Tibial artery (tissue), 4 donors: ENCODE results near the gene C19orf44.

ENCODE experiments used
- DNase-seq, 2 donors: peaks; one replicate each; pipeline ENCODE4 v3.0.0-alpha.2; 2019
- H3K27ac ChIP-seq, 2 donors: fragments of 200-600 bp; sonication (generic) in 1 of 2; 1 replicate in 1 of 2; 2 replicates in 1 of 2; pipeline ENCODE4 v1.5.1; 2018 to 2019; ENCODE audit warnings: mild to moderate bottlenecking in 1 of 2
- H3K27me3 ChIP-seq, 2 donors: fragments of 200-600 bp; sonication (generic) in 1 of 2; one replicate each; pipeline versions ENCODE4 v1.5.1 to v1.6.0; 2016 to 2019
- H3K36me3 ChIP-seq, 3 donors: fragments of 200-600 bp; sonication (generic) in 2 of 3; one replicate each; pipeline ENCODE4 v1.5.1; 2016 to 2019; ENCODE audit warnings: mild to moderate bottlenecking in 2 of 3
- H3K4me1 ChIP-seq, 4 donors: fragments of 200-600 bp; sonication (generic) in 2 of 4; 1 replicate in 3 of 4; 2 replicates in 1 of 4; pipeline ENCODE4 v1.5.1; 2016 to 2019
- H3K4me3 ChIP-seq, 2 donors: fragments of 200-600 bp; sonication (generic) in 1 of 2; 1 replicate in 1 of 2; 2 replicates in 1 of 2; pipeline ENCODE4 v1.5.1; 2018 to 2019; ENCODE audit warnings: mild to moderate bottlenecking in 2 of 2
- H3K9me3 ChIP-seq, 3 donors: fragments of 200-600 bp; sonication (generic) in 1 of 3; one replicate each; pipeline ENCODE4 v1.5.1; 2016 to 2019
- intact Hi-C: fragments of 100-400 bp; cut with DNase I; formaldehyde crosslinking; loops from one replicate; pipeline ENCODE4 v1.15.0; 2023; ENCODE audit warnings: low total_unique reads
- TF ChIP-seq, protein P1 (sequence below), 2 experiments: fragments of 200-600 bp in 1 of 2; fragments of 450-650 bp in 1 of 2; IDR thresholded peaks; one replicate each; pipeline ENCODE4 v1.5.1; 2017 to 2019; ENCODE audit warnings: antibody characterized with exemption in 2 of 2, mild to moderate bottlenecking in 1 of 2, moderate library complexity in 1 of 2

C19orf44 gene

GRCh38 chr19:16527334-16527935 lies 31.2 kb downstream of the C19orf44 start:
- Histone ChIP-seq H3K27ac (no peak overlapping the region), H3K4me1 (no peaks in the 10 kb centered on the region), H3K36me3 (peaks cover 97 to 100% (median 99%) of the 10 kb centered on the region in 3 donors), H3K4me3 (no peak overlapping the region), H3K27me3 (no peaks in the 10 kb centered on the region), H3K9me3 (no peaks in the 10 kb centered on the region)
- intact Hi-C loops, result no loop called here
- no peak for DNase-seq
- TF ChIP-seq, protein P1, sequence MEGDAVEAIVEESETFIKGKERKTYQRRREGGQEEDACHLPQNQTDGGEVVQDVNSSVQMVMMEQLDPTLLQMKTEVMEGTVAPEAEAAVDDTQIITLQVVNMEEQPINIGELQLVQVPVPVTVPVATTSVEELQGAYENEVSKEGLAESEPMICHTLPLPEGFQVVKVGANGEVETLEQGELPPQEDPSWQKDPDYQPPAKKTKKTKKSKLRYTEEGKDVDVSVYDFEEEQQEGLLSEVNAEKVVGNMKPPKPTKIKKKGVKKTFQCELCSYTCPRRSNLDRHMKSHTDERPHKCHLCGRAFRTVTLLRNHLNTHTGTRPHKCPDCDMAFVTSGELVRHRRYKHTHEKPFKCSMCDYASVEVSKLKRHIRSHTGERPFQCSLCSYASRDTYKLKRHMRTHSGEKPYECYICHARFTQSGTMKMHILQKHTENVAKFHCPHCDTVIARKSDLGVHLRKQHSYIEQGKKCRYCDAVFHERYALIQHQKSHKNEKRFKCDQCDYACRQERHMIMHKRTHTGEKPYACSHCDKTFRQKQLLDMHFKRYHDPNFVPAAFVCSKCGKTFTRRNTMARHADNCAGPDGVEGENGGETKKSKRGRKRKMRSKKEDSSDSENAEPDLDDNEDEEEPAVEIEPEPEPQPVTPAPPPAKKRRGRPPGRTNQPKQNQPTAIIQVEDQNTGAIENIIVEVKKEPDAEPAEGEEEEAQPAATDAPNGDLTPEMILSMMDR (IDR thresholded peaks at IDR 0.05), result no peak

DNA sequence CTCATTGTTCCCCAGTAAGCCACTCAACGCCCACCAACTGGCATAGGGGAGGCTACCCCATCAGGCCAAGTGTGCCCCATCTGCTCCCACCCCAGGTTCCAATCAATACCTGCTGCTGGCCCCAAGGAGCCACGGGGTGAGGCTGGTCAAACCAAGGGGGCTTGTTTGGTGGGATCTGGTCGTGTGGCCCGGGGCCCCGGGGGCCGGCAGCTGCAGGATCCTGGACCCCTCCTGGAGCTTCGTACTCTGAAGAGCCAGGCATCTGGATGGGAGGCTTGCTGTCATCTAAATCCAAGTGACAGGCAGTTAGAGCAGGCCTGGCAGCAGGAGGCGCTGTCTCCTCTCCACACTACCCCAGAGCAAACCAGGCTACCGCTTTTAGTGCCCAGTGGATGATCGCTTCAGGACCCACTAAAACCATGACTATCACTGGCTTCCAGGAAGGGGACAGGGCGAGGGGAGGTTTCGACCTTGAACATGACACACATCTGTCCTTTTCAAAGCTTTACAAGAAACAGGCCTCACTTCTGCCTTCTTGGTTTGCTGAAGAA lies 31.9 kb downstream of the C19orf44 start:
- DNase-seq, result no peak

GRCh38 chr19:16529466-16530144 lies 33.4 kb downstream of the C19orf44 start:
- Histone ChIP-seq H3K4me3 (no peak overlapping the region), H3K4me1 (no peaks in the 10 kb centered on the region), H3K36me3 (peaks cover 97 to 100% (median 98%) of the 10 kb centered on the region in 3 donors), H3K27me3 (no peaks in the 10 kb centered on the region), H3K9me3 (no peaks in the 10 kb centered on the region), H3K27ac (no peak overlapping the region)
- DNase-seq, result no peak
- TF ChIP-seq, protein P1 (IDR thresholded peaks at IDR 0.05), result no peak
- intact Hi-C loops, result no loop called here

More for the DNA sequence above, 31.9 kb downstream of the C19orf44 start:
- no peaks in the 10 kb centered on the region for H3K4me1 ChIP-seq
- H3K27ac ChIP-seq, result no peak overlapping the region
- no peaks in the 10 kb centered on the region for H3K27me3 ChIP-seq
- TF ChIP-seq, protein P1 (IDR thresholded peaks at IDR 0.05), result no peak
- H3K36me3 ChIP-seq, result peaks cover 97 to 100% (median 99%) of the 10 kb centered on the region in 3 donors
- no peak overlapping the region for H3K4me3 ChIP-seq
- intact Hi-C loops, result no loop called here
- no peaks in the 10 kb centered on the region for H3K9me3 ChIP-seq

- H3K27ac ChIP-seq, result no peak overlapping the region
- H3K9me3 ChIP-seq, result no peaks in the 10 kb centered on the region
- TF ChIP-seq, protein P1 (IDR thresholded peaks at IDR 0.05), result no peak
- no peaks in the 10 kb centered on the region for H3K27me3 ChIP-seq
- intact Hi-C loops, result no loop called here
- peaks cover 97 to 100% (median 98%) of the 10 kb centered on the region in 3 donors for H3K36me3 ChIP-seq
- DNase-seq, result no peak
- no peak overlapping the region for H3K4me3 ChIP-seq
- H3K4me1 ChIP-seq, result no peaks in the 10 kb centered on the region
Observed at GRCh38 chr19:16530540-16531379, 34.6 kb downstream of the C19orf44 start.

DNA sequence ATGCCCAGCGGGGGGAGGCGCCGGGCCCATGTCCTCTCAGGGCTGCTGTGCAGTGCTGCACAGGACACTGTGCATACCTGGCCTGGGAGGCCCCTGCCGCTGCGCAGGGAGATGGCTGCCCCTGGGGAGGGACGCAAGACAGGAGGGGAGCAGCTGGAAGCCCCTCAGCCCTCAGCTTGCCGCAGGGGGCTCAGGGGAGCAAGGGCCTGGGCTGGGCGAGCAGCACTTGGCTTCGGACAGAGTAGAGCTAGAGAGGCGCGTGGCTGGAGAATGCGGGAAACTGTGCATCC lies 35.1 kb downstream of the C19orf44 start:
- Histone ChIP-seq H3K27ac (no peak overlapping the region), H3K9me3 (no peaks in the 10 kb centered on the region), H3K4me1 (no peaks in the 10 kb centered on the region), H3K27me3 (no peaks in the 10 kb centered on the region), H3K36me3 (peaks cover 92 to 100% (median 98%) of the 10 kb centered on the region in 3 donors), H3K4me3 (no peak overlapping the region)
- no peak for DNase-seq
- intact Hi-C loops, result no loop called here
- TF ChIP-seq, protein P1 (IDR thresholded peaks at IDR 0.05), result no peak
